Measurements from ENCODE around the gene RSBN1L.

GRCh38 chr7:77783545-77783944, 87.3 kb downstream of the RSBN1L start:
- TF ChIP-seq CTCF (IDR thresholded peaks at IDR 0.05; ENCODE audit: poor library complexity, severe bottlenecking) (no peak), EZH2 (IDR thresholded peaks at IDR 0.05; ENCODE audit: borderline replicate concordance, insufficient read depth, low read length, poor library complexity, severe bottlenecking) (no peak), EP300 (conservative IDR thresholded peaks at IDR 0.05; ENCODE audit: poor library complexity, severe bottlenecking) (no peak), SMC3 (conservative IDR thresholded peaks at IDR 0.05; ENCODE audit: poor library complexity) (no peak), REST (IDR thresholded peaks at IDR 0.05; ENCODE audit: borderline replicate concordance) (no peak)
